GM23338 (cell line): ENCODE results near the gene IFT74.

Experiments used
- CTCF ChIP-seq, 2 experiments: fragments of 200-600 bp in 1 of 2; sonication (generic) in 1 of 2; conservative IDR thresholded peaks; 2 replicates each; pipeline versions ENCODE4 v1.5.1 to v1.6.1; 2016 to 2017; ENCODE audit warnings: antibody characterized with exemption in 2 of 2, low read depth in 2 of 2, mild to moderate bottlenecking in 2 of 2, moderate library complexity in 1 of 2
- EZH2 ChIP-seq: fragments of 200-600 bp; sonication (generic); IDR thresholded peaks from one replicate; pipeline ENCODE4 v1.8.0; 2017; ENCODE audit warnings: antibody characterized with exemption, mild to moderate bottlenecking, low read depth; ENCODE audit not compliant: unreplicated experiment
- EZH2phosphoT487 ChIP-seq: fragments of 200-600 bp; sonication (generic); IDR thresholded peaks from one replicate; pipeline ENCODE4 v1.8.1; 2018; ENCODE audit warnings: antibody characterized with exemption; ENCODE audit not compliant: unreplicated experiment
- POLR2AphosphoS5 ChIP-seq: IDR thresholded peaks from 2 replicates; pipeline ENCODE4 v1.6.1; 2016; ENCODE audit warnings: antibody characterized with exemption, low read depth

DNA sequence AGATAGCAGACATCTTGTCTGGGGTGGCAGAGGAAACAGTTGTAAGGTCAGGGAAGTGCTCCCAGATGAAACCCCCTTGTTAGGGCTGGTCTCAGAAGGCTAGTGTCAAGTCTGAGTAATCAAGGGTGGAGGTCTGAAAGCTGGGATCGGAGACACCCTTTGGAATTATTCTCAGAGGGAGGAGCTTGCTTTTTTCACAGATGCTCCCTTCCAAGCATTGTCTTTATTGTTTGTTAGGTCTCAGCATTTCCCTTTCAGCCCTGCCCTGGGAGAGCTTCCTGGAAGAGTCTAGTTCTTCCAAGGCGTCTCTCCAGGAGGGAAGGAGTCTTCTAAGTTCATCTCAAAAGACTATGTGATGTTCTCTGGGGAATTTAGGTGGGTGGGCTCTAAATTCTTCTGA lies 156.0 kb downstream of the IFT74 start:
- TF ChIP-seq CTCF (conservative IDR thresholded peaks at IDR 0.05; ENCODE audit: low read depth in 2 of 2) (no peak), EZH2phosphoT487 (no peak), POLR2AphosphoS5 (no peak), EZH2 (no peak)
